Caco-2 (cell line): ENCODE measurements around the gene PDSS2. TPM values are rescaled to one million over a fixed set of nuclear protein-coding genes. Genes with fewer than 3 reads are reported as not detected.

ENCODE experiments used
- BruUV-seq: library from RNA; stranded (reverse); fragments of 400-500 nt; replicated peaks from 2 replicates; lab custom pipeline; 2021; lab: Mats Ljungman, UMichigan
- CTCF ChIA-PET: fragments of 300-600 bp; sonication (Branson Sonifier 250); formaldehyde crosslinking; loops from one replicate; lab custom pipeline; 2022; ENCODE audit warnings: antibody characterized with exemption; lab: Charles Lee
- POLR2A ChIA-PET: fragments of 300-600 bp; sonication (Branson Sonifier 250); formaldehyde crosslinking; loops from one replicate; lab custom pipeline; 2022; ENCODE audit warnings: antibody characterized with exemption; lab: Charles Lee
- DNase-seq, 2 experiments: peaks; one replicate each; pipeline versions ENCODE4 v3.0.0 to v3.0.0-alpha.2; 2020 to 2022
- H3K27me3 ChIP-seq: replicated peaks from 2 replicates; pipeline ENCODE4 v1.6.0; 2011; ENCODE audit warnings: low read length; ENCODE audit not compliant: control insufficient read depth, insufficient read depth
- H3K36me3 ChIP-seq: 2 replicates; pipeline ENCODE4 v1.5.1; 2011; ENCODE audit warnings: low read length; ENCODE audit not compliant: control insufficient read depth, insufficient read depth
- H3K4me1 ChIP-seq: fragments of 250-450 bp; sonication (Bioruptor Pico); 2 replicates; pipeline ENCODE4 v1.5.1; 2020; ENCODE audit warnings: mild to moderate bottlenecking
- H3K4me3 ChIP-seq: 2 replicates; pipeline ENCODE4 v1.5.1; 2011; ENCODE audit warnings: low read depth, mild to moderate bottlenecking, control low read depth, low read length
- H3K9me3 ChIP-seq: fragments of 250-450 bp; sonication (Bioruptor Pico); 2 replicates; pipeline ENCODE4 v1.5.1; 2020; ENCODE audit warnings: mild to moderate bottlenecking, moderate library complexity
- H3K27ac Mint-ChIP-seq: one replicate; pipeline ENCODE4 v1.8.0; 2022; ENCODE audit warnings: mixed read lengths; ENCODE audit not compliant: unreplicated experiment
- H3K27me3 Mint-ChIP-seq: one replicate; pipeline ENCODE4 v1.8.0; 2022; ENCODE audit warnings: mixed read lengths; ENCODE audit not compliant: insufficient read depth, unreplicated experiment
- H3K36me3 Mint-ChIP-seq: one replicate; pipeline ENCODE4 v1.8.0; 2022; ENCODE audit warnings: mild to moderate bottlenecking, mixed read lengths; ENCODE audit not compliant: insufficient read depth, unreplicated experiment
- H3K4me1 Mint-ChIP-seq: one replicate; pipeline ENCODE4 v1.8.0; 2022; ENCODE audit warnings: low read depth, mixed read lengths; ENCODE audit not compliant: unreplicated experiment
- H3K4me3 Mint-ChIP-seq: one replicate; pipeline ENCODE4 v1.8.0; 2022; ENCODE audit warnings: mild to moderate bottlenecking, moderate library complexity, mixed read lengths; ENCODE audit not compliant: unreplicated experiment
- H3K9me3 Mint-ChIP-seq: one replicate; pipeline ENCODE4 v1.8.0; 2022; ENCODE audit warnings: mixed read lengths; ENCODE audit not compliant: unreplicated experiment
- CTCF ChIP-seq, 2 experiments: fragments of 200-600 bp in 1 of 2; IDR thresholded peaks; 1 replicate in 1 of 2; 2 replicates in 1 of 2; pipeline versions ENCODE4 v1.5.1 to v1.8.0; 2011 to 2022; ENCODE audit warnings: antibody characterized with exemption in 1 of 2, control low read depth in 1 of 2, inconsistent platforms in 1 of 2, low read depth in 1 of 2, low read length in 1 of 2, mild to moderate bottlenecking in 1 of 2, moderate library complexity in 1 of 2; ENCODE audit not compliant: insufficient read depth in 1 of 2, severe bottlenecking in 1 of 2, unreplicated experiment in 1 of 2
- intact Hi-C: fragments of 100-400 bp; cut with micrococcal nuclease; formaldehyde crosslinking; loops from one replicate; pipeline ENCODE4 v1.10.0; 2022; ENCODE audit not compliant: unreplicated experiment
- total RNA-seq: library from RNA; stranded (reverse); gene quantifications from 2 replicates; pipeline ENCODE4 v1.2.3, GENCODE V29; 2022

Gene PDSS2
- total RNA-seq, 1 experiment from 2014 or later: 10.3 TPM

DNA sequence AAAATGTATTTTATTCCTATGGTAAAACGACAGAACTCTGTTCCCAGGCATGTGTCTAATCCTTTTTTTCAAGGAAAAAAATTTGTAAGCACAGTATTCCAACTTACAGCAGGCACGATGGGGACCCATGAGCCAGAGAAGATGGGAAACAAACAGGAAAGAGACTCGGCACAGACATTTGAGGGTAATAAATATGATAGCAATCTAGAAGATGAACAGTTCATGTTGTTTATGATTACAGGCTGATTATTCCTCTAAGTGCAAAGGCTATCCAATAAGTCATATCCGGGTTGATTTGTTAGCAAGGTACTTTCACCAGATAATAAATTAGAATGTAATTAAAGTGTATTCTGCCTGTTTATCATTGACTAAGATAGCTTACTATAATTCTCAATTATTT is 43.2 kb downstream of the PDSS2 start:
- Mint-ChIP-seq H3K9me3 (no peaks in the 10 kb centered on the region), H3K27me3 (no peaks in the 10 kb centered on the region), H3K4me1 (no peaks in the 10 kb centered on the region), H3K4me3 (no peak overlapping the region), H3K27ac (no peak overlapping the region), H3K36me3 (no peaks in the 10 kb centered on the region)
- ChIA-PET POLR2A (no interaction called here), CTCF (interaction anchor here (0.7 kb wide), 2 partner anchors 152 to 291 kb away, joined by 3 to 4 read pairs; no protein-coding TSS in a partner anchor)
- Histone ChIP-seq H3K4me1 (no peaks in the 10 kb centered on the region), H3K9me3 (no peaks in the 10 kb centered on the region), H3K36me3 (no peaks in the 10 kb centered on the region), H3K27me3 (no peaks in the 10 kb centered on the region), H3K4me3 (no peak overlapping the region)
- intact Hi-C loops: no loop called here
- TF ChIP-seq CTCF (IDR thresholded peaks at IDR 0.05; ENCODE audit: insufficient read depth in 1 of 2, low read depth in 1 of 2, low read length in 1 of 2, severe bottlenecking in 1 of 2, unreplicated experiment in 1 of 2): no peak
- BruUV-seq: no TSS peak
- no peak for DNase-seq

GRCh38 chr6:107413966-107414645 is 45.3 kb downstream of the PDSS2 start:
- no peaks in the 10 kb centered on the region for H3K4me1 ChIP-seq
- TF ChIP-seq CTCF (IDR thresholded peaks at IDR 0.05; ENCODE audit: insufficient read depth in 1 of 2, low read depth in 1 of 2, low read length in 1 of 2, severe bottlenecking in 1 of 2, unreplicated experiment in 1 of 2): no peak
- Mint-ChIP-seq H3K4me3 (no peak overlapping the region), H3K36me3 (no peaks in the 10 kb centered on the region), H3K27me3 (no peaks in the 10 kb centered on the region), H3K27ac (peak overlapping the region; percentile 7), H3K4me1 (no peaks in the 10 kb centered on the region), H3K9me3 (no peaks in the 10 kb centered on the region)
- intact Hi-C loops: no loop called here
- no peak for DNase-seq
- ChIA-PET CTCF (no interaction called here), POLR2A (no interaction called here)
- H3K27me3 ChIP-seq: no peaks in the 10 kb centered on the region
- no peak overlapping the region for H3K4me3 ChIP-seq
- H3K9me3 ChIP-seq: no peaks in the 10 kb centered on the region
- H3K36me3 ChIP-seq: no peaks in the 10 kb centered on the region
- BruUV-seq: no TSS peak

DNA sequence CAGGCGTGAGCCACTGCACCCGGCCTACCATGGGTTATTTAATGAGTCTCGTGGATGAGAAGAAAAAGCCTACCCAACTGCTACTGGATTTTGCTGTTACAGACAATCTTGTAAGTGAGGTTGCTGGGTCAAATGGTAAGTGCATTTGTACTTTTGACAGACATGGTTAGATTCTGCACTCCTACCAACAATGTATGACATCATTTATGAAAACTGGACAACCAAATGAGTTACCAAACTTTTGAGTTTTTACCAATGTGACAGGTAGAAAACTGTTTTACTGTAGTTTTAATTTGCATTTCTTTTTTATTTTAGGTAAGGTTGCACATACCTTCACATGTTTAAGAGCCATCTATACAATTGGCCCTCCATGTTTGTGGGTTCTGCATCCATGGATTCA is 48.2 kb downstream of the PDSS2 start:
- Histone ChIP-seq H3K4me1 (no peaks in the 10 kb centered on the region), H3K27me3 (no peaks in the 10 kb centered on the region), H3K4me3 (no peak overlapping the region), H3K36me3 (no peaks in the 10 kb centered on the region), H3K9me3 (no peaks in the 10 kb centered on the region)
- no TSS peak for BruUV-seq
- ChIA-PET POLR2A (no interaction called here), CTCF (no interaction called here)
- Mint-ChIP-seq H3K36me3 (no peaks in the 10 kb centered on the region), H3K27me3 (no peaks in the 10 kb centered on the region), H3K9me3 (no peaks in the 10 kb centered on the region), H3K27ac (no peak overlapping the region), H3K4me1 (no peaks in the 10 kb centered on the region), H3K4me3 (no peak overlapping the region)
- no peak for TF ChIP-seq CTCF (IDR thresholded peaks at IDR 0.05; ENCODE audit: insufficient read depth in 1 of 2, low read depth in 1 of 2, low read length in 1 of 2, severe bottlenecking in 1 of 2, unreplicated experiment in 1 of 2)
- DNase-seq: no peak
- intact Hi-C loops: no loop called here
